ENCODE data around the gene PRRC2A.

Gene PRRC2A

DNA sequence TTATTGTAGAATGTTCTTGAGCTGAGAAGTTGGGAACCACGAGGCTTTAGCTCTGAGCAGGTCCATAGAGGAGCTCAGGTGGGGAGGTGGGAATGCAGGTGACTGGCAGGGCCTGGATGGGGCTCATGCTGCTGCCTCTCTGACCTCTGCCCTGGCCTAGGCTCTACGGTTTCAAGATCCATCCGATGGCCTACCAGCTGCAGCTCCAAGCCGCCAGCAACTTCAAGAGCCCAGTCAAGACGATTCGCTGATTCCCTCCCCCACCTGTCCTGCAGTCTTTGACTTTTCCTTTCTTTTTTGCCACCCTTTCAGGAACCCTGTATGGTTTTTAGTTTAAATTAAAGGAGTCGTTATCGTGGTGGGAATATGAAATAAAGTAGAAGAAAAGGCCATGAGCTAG, 49.2 kb downstream of the PRRC2A start, which contains the start of gene LY6G5B:
TSS of gene LY6G5B (plus strand) at position 301 of the 400 bp plus-strand sequence. CDS start 975 bp downstream, outside the sequence.
- no peak for DNase-seq

- no peak for DNase-seq
These were observed 55.9 kb downstream of the PRRC2A start for GRCh38 chr6:31676322-31676903.

DNA sequence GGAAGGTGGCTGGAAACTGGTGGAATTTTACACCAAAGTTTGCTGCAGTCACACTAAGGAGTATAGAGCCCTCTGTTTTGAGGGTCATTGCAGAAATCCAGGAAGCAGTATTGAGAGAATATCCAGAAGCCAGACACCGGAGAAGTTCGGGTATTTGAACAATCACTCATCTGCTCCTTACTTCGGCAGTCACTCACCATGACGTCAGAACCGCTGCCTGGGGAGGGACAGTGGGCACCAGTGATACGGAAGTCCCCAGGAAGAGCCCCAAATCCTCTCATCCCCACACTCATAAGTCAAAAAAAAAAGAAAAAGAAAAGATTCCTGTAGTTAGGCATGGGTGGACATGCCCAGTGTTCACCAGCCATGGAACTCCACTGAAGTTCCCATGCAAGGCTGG, 56.4 kb downstream of the PRRC2A start:
- no peak for DNase-seq

DNA sequence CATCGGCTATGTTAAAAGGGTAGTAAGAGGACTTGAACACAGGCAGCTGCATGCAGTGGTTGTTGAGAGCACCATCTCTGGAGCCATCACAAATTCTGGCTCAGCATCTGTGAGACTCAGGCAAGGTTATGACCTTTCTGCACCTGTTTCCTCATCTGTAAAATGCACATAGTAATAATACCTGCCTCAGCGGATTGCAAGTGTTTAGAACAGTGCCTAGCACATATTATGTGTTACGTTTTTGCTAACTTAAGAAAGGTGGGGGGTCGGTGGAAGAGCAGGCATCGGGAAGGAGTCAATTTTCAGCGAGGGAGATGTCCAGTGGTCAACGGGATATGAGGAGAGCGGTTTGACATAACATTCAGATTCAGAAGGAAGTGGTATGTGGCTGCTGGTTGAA, 57.4 kb downstream of the PRRC2A start:
- no peak for DNase-seq

DNA sequence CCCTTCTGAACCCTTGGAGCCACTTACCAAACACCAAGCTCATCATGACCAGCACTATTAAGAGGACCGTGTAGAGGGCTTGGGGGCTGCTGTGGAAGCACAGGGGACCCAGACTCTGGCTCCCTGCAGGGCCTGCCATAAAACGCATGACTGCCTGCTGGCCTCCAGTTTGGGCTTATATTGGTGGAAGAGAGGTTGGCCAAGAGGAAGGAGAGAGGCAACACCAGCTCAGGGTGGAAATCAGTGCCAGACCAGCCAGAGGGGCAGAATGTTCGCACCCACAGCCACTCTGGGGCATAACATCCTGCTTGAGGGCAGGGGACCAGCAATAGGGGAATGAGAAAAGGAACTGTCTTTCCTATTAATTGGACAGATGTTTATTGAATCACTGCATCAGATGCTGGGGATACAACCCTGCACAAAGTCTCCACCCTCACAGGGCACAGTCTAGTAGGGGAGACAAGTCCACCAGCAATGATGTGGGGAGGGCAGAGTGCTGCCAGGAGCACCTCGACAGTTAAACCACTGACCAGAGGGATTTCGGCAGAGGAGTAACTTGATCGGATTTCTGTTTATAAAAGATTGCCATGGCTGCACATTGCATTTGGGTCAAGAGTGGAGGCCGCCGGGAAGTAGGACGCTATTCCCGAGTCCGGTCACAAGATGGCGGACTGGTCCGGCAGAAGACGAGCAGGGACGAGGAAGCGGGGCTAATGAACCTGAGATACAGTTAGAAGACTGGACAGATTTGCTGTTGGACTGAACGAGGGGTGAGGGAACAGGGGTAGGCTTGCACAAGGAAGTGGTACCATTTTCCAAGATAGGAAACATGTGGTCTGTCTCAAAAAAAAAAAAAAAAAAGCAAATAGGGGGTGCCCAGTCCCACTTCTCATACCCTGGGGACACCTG, 60.0 kb downstream of the PRRC2A start, which contains the start of gene LY6G5C:
TSS of gene LY6G5C (minus strand) at position 842 of the 909 bp plus-strand sequence. CDS start at position 148, 694 bp downstream.
- peak; percentile 90 for DNase-seq

DNA sequence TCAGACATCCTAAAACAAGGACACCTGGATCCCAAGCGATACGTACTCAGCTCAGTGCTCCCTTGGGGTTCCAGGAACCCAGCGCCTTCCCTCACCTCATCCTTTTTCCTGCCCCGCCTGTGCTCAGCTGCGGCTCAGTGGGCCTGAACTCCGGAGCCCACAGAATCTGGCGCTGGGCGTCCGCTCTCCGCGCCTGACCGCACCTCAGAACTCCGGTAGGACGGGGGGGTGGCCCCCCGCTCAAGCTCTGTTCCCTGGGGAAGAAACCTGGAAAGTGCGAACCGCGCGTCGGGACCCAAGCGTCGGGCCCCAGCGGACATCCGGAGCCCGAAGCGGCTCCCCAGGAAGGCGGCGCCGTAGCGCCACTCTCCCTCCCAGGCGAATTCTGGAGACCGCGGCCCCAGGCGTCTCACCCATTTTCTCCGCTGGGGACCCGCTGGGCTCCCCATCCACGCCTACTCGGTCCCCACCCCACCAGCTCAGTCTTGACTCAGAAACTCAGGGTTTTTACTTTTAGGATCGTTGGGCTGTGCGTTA, 60.7 kb downstream of the PRRC2A start:
- peak; percentile 47 for DNase-seq

GRCh38 chr6:31683591-31683990, 63.1 kb downstream of the PRRC2A start:
- no peak for DNase-seq

GRCh38 chr6:31686483-31686882, 66.0 kb downstream of the PRRC2A start:
- DNase-seq, result no peak

DNA sequence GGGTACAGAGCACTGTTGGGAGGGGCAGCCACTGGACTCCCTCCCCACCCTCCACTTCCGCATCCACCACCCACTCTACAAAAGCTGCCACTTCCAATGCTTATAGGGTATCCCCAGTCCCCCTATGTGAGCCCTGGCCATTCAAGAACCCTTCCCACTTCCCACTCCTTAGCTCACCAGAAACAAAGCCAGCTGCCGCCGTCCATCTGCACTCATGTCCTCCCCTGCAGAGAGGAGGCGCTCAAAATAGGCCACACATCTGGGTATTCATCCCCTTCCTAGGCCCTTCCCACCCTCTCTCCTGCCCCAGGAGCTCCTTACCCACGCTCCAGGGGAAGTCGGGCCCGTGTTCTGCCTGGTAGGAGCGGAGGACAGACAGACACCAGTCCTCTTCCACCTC, 66.8 kb downstream of the PRRC2A start:
- no peak for DNase-seq

All from left hindlimb (tissue), 1 donor.